Stimulated activated CD4-positive, alpha-beta T cell treated with anti-CD3 and anti-CD28 coated beads, Interleukin-1b, Interleukin-23, amount 100 ng/mL, for 4 hours (primary cell): ENCODE results near the gene SMC2.

ENCODE experiments used
- DNase-seq, 2 donors: peaks; one replicate each; pipeline ENCODE4 v3.0.0-alpha.2; 2020; ENCODE audit warnings: low read depth in 2 of 2

The SMC2 gene

GRCh38 chr9:104107799-104108198 is 13.7 kb downstream of the SMC2 start:
- no peak for DNase-seq

DNA sequence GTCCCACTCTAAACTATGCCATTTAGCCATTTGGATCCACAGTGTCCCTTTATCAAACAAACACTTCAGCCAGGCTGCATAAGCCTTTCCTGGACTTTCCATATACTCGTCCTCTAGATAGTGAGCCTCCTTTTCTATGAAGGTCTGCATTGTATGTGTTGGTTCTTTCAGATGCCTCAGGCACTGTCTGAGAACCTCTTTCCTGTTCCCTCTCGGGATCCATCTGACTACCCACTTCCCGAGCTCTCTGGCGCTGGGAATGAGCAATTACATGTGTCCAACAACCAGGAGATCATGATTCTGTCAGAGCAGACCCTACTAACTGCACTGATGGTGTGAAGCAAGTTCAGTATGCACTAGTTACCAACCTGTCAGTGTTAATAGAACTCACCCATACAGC is 14.2 kb downstream of the SMC2 start:
- DNase-seq = no peak

DNA sequence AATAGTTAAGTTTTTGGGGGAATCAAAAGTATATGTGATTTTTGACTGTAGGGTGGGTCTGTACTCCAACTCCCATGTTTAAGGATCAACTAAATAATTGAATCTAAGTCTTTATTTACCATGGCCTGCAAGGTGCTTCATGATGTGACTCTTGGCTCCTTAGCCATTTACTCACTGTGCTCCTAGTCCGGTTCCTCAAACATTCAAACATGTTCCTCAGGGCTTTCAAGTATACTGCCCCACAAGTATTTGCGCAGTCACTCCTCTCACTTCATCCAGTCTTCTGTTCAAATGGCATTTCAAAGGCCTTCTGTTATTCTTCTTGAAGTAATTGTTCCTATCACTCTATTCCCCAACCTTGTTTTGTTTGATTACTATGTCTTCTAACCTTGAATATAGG is 16.4 kb downstream of the SMC2 start:
- DNase-seq = no peak

DNA sequence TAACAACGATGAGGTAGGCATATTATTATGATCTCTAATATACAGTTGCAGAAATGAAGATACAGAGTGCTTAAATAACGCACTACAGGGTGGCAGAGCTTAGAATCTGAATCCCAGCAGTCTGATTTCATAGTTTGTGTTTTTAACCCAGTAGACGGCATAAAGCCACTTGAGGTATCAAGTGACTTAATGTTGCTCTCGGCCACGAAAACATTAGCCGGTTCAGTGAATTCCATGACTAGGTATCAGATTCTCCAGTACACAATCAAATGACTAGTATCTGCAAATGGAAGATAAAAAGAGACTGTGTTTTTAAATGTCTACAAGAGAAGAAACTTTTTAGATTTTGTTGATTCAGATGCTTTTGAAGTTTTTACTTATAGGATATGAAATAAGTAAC is 24.8 kb downstream of the SMC2 start:
- DNase-seq = no peak

DNA sequence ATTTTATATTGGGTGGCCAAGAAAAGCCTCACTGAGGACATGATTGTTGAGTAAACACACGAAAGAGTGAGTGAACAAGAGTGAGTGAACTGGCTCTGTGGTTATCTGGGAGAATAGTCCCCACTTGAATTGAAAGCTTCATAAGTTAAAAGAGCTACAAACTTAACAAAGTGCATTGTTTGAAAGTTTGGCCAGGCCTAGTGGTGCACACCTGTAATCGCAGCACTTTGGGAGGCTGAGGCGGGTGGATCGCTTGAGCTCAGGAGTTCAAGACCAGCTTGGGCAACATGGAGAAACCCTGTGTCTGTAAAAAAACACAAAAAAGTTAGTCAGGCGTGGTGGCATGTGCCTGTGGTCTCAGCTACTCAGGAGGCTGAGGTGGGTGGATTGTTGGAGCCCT is 26.9 kb downstream of the SMC2 start:
- DNase-seq = no peak

- no peak for DNase-seq
Observed at GRCh38 chr9:104138243-104138868, 44.2 kb downstream of the SMC2 start.

- no peak for DNase-seq
Observed at GRCh38 chr9:104142799-104143549, 48.9 kb downstream of the SMC2 start.

- DNase-seq = no peak
Observed at GRCh38 chr9:104143550-104143910, 49.4 kb downstream of the SMC2 start.

- no peak for DNase-seq
Observed at GRCh38 chr9:104144336-104144735, 50.2 kb downstream of the SMC2 start.

DNA sequence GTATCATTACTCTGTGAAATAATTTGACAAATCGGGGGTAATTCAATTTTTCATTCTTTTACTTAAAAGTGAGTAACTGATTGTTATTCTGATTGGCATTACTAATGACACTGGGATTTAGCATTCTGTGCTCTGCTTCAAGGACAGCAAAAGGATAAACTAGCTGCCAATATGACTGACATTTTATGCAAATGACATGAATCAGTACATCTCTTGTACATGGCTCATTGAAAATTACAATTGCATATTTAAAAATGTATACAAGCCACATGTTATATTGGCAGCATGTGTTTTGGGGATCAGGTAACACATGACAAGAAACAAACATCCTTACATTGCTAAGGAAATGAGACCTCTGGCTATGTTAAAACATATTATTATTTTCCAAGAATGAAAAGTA is 79.0 kb downstream of the SMC2 start:
- DNase-seq = no peak

GRCh38 chr9:104177003-104177611 is 83.0 kb downstream of the SMC2 start:
- DNase-seq = no peak

GRCh38 chr9:104177676-104178075 is 83.6 kb downstream of the SMC2 start:
- DNase-seq = no peak
